ENCODE data around the gene CHRND.

- TF ChIP-seq, protein P1, sequence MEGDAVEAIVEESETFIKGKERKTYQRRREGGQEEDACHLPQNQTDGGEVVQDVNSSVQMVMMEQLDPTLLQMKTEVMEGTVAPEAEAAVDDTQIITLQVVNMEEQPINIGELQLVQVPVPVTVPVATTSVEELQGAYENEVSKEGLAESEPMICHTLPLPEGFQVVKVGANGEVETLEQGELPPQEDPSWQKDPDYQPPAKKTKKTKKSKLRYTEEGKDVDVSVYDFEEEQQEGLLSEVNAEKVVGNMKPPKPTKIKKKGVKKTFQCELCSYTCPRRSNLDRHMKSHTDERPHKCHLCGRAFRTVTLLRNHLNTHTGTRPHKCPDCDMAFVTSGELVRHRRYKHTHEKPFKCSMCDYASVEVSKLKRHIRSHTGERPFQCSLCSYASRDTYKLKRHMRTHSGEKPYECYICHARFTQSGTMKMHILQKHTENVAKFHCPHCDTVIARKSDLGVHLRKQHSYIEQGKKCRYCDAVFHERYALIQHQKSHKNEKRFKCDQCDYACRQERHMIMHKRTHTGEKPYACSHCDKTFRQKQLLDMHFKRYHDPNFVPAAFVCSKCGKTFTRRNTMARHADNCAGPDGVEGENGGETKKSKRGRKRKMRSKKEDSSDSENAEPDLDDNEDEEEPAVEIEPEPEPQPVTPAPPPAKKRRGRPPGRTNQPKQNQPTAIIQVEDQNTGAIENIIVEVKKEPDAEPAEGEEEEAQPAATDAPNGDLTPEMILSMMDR (IDR thresholded peaks at IDR 0.05; ENCODE audit: low read depth, low read length), result no peak
- no peak for TF ChIP-seq EZH2phosphoT487 (IDR thresholded peaks at IDR 0.05; ENCODE audit: low read depth)
These were observed 4.0 kb downstream of the CHRND start for GRCh38 chr2:232529806-232530547.

Data from OCI-LY3 (cell line).